HG02943 (cell line): ENCODE measurements around the gene ZFP91.

Experiments used
- ATAC-seq: cut with Tn5 transposase; IDR thresholded peaks from one replicate; pipeline ENCODE4 v1.9.1; 2021; ENCODE audit warnings: mild to moderate bottlenecking, low read depth, moderate library complexity; ENCODE audit not compliant: unreplicated experiment

The ZFP91 gene

GRCh38 chr11:58582437-58582836 lies 3.6 kb downstream of the ZFP91 start:
- no peak for ATAC-seq

- ATAC-seq, result no peak
Observed at GRCh38 chr11:58586998-58587397, 8.1 kb downstream of the ZFP91 start.

DNA sequence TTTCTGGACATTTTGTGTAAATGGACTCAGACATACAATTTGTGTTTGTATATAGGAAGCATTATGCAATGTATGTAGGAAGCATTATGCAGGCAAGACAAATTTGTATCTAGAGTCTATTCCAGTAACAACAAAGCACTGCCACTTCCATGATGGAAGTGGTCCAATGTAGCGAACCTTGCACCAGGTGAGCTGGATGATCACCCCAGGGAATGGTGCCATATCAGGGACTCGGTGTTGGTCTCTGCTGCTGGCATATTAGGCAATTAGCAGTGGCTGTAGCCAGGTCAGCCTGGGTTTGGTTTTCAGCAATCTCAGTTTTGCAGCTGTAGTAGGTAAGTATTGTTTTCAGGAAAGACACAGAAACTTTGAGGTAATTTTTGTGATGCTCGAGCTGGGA lies 12.8 kb downstream of the ZFP91 start:
- no peak for ATAC-seq

DNA sequence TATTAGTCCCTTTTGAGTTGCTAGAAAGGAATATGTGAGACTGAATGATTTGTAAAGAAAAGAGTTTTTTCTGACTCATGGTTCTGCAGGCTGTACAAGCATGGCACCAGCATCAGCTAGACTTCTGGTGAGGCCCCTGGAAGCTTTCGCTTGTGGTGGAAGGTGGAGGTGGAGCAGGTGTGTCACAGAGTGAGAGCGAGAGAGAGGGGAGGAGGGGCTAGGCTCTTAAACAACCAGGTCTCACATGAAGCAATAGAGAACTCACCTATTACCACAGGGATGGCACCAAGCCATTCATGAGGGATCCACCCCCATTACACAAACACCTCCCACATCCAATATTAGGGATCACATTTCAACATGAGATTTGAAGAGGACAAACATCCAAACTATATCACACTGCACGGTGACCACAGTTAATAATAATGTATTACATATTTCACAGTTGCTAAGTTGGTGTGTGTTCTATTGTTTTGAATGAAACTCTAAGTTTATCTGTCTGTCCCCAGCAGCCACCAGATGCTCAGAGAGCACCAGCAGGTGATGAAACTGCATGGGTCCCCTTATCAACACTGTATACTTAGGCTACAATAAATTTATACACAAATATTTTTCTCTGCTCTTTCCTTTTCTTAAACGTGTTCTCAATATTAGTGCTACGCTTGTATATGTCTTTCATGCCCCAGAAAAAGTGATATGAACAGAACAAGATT lies 14.1 kb downstream of the ZFP91 start:
- ATAC-seq, result no peak

DNA sequence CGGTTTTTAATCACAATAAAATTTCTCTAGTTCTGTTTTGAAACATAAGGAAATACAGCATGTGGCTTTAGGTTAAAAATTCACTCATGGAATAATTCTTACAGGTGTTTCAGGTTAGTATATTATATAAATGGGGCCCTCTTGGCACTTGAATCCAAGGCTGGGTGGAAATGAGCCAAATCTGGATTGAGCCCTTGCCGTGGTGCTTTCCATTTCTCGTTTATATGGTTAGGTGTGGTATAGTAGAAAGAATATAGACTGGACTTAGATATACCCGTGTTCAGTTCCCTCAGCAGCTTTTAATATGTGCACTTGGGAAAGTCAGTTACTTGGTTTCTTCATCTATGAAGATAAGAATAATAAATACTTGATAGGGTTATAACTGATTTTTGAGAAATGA lies 16.0 kb downstream of the ZFP91 start:
- no peak for ATAC-seq

DNA sequence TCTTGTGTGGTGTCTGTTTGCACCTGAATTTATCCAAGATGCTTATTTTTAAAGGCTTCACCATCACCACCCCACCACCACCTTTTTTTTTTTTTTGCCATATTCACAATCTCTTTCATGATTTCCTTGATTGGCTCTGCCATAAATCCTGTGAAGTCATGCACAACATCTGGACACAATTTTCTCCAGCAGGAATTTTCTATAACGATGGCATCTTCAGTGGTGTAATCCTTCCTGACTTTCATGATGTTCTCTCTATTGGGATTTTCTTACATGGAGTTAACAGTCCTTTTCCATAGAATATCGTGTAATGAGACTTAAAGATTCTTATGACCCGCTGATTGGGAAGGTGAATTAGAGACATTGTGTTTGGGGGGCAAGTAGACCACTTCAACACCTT lies 17.8 kb downstream of the ZFP91 start:
- no peak for ATAC-seq

DNA sequence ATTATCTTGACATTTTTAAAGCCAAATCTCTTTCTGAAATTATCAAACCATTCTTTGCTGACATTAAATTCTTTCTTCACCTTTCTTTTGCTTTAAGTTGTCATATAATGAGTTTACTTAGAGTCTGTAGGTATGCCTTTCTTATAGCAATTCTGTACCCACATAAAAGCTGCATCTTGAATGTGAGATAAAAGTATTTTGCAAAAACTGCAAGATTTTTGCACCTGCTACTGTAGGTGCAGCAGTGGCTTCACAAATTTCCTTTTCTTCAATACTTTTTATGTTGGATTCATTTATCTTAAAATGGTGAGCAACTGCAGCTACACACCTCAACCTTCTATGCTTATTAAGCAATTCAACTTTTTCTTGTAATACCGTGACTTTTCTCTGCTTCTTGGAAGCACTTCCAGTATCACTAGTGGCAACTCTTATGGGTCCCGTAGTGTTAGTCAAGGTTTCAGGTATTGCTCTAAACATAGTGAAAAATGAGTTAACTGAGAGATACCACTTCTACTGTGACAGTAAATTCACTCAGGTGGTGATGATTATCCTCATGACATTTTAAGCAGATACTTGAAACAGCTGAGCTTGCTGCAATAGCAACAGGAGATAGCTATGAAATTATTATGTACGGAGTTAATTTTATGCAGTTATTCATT lies 18.8 kb downstream of the ZFP91 start:
- ATAC-seq, result no peak

DNA sequence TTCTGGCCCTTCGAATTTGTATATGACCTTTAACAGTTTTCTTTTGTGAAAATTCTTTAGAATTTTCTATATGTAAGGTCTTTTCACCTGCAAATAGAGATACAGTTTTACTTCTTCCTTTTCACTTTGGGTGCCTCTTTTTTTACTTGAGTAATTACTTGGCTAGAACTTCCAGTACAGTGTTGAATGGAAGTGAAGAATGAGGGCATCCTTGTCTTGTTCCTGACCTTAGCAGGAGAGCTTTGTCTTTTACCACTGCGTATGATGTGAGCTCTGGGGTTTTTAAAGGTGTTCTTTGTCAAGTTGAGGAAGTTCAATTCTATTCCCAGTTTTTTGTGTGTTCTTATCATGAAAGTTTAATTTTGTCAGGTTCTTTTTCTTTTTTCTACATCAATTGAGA lies 21.6 kb downstream of the ZFP91 start:
- no peak for ATAC-seq

GRCh38 chr11:58606930-58607714 lies 28.3 kb downstream of the ZFP91 start:
- ATAC-seq, result no peak

- no peak for ATAC-seq
Observed at GRCh38 chr11:58608331-58608730, 29.5 kb downstream of the ZFP91 start.

DNA sequence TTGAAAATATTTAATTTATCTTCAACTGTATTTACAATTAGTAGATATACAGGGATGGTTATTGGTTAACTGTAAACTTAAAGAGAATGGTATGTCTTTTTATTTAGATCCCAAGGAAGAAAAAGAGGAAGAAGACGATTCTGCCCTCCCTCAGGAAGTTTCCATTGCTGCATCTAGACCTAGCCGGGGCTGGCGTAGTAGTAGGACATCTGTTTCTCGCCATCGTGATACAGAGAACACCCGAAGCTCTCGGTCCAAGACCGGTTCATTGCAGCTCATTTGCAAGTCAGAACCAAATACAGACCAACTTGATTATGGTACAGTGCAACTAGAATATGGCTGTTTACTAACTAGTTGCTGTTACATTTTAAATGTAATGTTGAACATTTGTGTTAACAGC lies 30.9 kb downstream of the ZFP91 start:
- no peak for ATAC-seq

- ATAC-seq, result no peak
Observed at GRCh38 chr11:58613228-58613627, 34.4 kb downstream of the ZFP91 start.

DNA sequence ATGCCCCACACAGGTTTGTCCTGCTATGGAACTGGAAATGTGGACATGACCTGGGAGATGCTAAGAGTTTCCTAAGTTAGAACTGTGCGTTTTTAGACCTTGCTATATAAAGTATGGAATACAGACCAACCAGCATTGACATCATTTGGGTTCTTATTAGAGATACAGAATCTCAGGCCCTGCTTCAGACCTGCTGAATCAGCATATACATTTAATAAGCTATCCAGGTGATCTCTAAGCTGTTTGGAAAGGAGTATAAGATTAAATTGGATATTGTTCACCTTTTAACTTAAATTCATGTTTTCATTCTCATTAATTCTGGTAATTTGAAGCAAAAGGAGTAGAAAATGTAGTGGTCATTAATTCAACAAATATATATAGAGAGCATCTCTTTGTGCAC lies 36.7 kb downstream of the ZFP91 start:
- no peak for ATAC-seq

DNA sequence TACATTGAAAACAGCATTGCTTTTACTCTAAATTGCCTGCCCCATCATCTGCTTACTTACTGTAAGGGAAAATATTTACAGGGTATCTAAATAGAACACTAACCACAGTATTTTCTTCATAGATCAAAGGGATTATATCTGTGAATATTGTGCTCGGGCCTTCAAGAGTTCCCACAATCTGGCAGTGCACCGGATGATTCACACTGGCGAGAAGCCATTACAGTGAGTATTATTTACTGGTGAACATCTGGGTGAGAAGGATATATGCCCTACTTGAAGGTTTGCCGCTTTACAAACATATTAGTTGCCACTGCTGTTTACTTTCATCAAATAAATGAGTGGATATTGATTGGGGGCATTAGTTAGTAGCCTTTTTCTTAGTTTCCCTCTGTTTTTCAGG lies 37.7 kb downstream of the ZFP91 start:
- ATAC-seq, result no peak

- no peak for ATAC-seq
Observed at GRCh38 chr11:58617976-58618557, 39.2 kb downstream of the ZFP91 start.

GRCh38 chr11:58621586-58622262 lies 42.9 kb downstream of the ZFP91 start:
- no peak for ATAC-seq

DNA sequence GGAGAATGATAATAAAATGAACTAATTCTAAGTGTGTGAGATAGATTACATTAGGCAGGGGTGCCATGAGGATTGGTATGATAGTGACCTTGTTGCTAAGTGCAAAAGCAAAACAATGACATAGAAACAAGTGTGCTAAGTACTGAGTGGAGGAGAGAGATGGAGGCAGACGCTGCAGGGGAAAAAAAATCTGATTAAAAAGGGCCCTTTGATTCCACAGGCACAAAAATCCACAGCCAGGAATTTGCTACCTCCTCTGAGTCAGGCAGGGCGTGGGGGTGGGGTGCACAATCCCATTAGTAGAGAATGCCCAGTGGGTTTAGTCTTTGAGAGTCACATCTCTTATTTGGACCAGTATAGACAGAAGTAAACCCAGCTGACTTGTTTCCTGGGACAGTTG lies 43.5 kb downstream of the ZFP91 start, which contains the start of gene CNTF:
CNTF (plus strand) TSS at position 322 of the 400 bp plus-strand sequence. CDS start 88 bp downstream, outside the sequence.
- ATAC-seq, result no peak

DNA sequence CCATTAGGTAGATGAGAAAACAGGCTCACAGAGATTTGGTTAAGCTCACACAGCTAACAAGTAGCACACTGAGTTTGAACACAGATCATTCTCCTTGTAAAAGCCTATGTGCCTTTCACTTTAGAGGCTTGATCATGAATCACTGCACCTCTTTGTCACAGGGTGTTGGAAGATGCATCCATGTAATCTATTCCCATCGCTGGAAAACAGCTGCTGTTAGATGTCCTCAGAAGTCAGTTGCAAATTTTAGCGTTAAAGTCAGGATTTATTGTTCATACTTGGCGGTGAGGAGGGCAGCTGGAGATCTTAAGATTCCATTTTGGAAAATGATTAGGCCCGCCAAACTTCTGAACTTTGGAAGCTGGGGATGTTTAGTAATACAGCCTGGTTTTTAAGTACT lies 46.2 kb downstream of the ZFP91 start:
- no peak for ATAC-seq

- no peak for ATAC-seq
Observed at GRCh38 chr11:58625826-58626460, 47.1 kb downstream of the ZFP91 start.

DNA sequence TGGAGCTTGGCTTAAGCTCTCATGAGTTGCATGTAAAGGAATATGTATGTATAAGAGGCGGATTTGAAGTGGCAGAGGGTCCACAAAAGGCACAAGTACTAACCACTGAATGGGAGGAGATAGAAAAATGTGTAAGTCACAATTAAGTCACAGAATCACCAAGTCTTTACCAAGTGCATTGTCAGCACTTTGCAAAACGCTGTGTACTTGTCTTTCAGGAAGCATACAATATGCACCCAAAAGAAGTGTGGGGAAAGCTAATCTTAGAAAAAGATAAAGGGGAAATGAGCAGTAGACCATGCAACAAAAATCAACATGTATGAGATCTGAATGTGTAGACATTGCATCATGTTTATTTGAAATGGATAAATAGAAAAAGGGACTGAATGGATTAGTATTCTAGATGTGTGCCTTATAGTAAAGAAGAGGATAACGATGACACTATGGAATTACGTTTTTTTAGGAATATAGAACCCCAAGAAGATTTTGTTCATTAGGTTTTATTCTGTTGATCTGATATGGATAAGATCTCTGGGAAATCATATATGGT lies 48.1 kb downstream of the ZFP91 start:
- no peak for ATAC-seq
